HG03108 (cell line): ENCODE results near the gene ITPRIPL2.

ENCODE experiments used
- ATAC-seq: cut with Tn5 transposase; IDR thresholded peaks from one replicate; pipeline ENCODE4 v1.9.1; 2021; ENCODE audit warnings: moderate library complexity; ENCODE audit not compliant: unreplicated experiment

Gene ITPRIPL2

DNA sequence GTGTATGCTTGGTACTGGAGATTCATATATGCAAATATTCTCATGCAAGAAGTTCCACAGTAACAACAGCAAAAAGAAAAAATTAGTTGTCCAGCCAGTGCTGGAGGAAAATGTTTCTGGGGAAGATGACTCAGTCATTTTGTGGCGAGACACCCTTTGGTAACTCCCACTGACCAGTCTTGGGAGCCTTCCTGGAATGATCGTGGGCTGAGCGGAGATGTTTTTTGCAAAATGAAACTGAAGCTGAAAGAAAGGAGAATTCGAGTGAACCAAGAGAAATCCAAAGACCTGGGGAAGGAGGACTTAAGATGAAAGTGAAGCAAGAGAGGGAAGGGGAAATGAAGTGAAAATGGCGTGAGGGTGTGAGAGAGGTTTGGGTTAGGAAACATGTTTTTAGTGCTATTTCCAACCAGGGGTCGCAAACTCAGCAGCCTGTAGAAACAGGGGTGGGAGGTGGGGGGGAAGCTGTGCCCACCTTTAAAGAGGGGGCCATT lies 5.2 kb downstream of the ITPRIPL2 start:
- no peak for ATAC-seq

DNA sequence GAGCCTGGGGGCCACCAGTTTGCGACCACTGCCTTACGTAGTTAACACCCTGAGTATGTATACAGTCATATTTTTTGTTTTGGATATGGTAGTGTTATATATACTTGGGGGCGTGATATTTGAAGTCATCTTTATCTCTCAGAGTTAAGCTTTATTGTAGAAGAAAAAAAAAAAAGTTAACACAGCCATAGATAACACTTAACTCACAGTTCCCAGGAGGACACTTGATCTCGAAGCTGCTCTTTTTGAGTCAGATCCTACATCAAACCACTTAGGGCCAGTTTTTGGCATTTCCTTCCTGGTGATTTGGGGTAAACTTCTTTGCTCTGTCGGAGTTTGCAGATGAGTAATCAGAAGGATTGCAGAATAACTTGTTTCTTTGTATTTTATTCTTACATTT lies 5.8 kb downstream of the ITPRIPL2 start:
- ATAC-seq = no peak

DNA sequence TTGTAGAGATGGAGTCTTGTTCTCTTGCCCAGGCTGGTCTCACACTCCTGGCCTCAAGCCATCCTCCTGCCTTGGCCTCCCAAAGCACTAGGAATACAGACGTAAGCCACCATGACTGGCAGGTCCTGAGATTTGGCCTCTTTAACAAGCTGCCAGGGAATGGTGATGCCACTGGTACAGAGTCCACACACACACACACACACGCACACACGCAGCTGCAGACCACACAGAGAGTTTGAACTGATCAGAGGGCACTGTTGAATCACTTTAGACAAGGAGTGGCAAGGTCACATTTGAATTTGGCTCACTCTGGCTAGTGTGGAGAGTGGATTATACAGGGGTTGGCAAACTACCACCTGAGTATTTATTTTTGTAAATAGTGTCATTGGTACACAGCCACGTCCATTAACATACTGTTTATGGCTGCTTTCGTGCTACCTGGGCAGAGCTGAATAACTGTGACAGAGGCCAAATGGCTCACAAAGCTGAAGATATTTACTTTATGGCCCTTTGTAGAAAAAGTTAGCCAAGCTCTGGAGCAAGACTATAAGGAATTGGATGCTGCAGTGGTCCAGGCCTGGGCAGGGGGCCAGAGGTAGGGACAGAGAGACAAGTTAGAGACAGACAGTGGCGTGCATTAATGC lies 9.9 kb downstream of the ITPRIPL2 start:
- ATAC-seq = no peak

DNA sequence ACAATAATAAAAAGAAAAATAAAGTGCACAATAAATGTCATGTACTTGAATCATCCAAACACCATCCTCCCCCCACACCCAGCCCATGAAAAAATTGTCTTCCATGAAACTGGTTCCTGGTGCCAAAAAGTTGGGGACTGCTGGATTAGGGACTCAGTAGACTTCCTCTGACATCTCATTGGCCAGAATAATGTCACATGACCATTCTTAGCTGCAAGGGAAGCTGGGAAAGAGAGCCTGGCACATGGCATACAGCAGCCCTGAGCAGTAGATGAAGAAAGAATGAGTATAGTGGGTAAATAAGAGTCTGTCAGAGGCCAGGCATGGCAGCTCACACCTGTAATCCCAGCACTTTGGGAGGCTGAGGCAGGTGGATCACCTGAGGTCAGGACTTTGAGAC lies 12.5 kb downstream of the ITPRIPL2 start:
- no peak for ATAC-seq

DNA sequence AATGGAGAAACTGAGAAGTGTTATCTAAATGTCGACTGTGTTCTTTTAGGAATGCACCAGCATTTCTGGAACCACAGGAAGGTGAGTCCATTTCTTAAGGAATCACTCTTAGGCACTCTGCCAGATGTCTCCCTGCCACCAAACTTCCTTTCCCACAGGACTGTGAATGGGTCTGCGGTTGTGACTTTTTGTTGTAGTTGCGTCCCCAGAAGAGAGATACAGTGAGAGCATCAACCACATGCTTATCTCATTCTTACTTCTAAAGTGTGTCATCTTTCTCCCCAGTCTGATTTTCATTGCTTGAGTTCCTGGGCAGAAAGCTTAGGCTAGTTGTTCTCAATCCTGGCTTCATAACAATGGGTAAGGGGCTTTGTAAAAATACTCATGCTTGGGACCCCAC lies 13.4 kb downstream of the ITPRIPL2 start:
- ATAC-seq = peak; percentile 22

DNA sequence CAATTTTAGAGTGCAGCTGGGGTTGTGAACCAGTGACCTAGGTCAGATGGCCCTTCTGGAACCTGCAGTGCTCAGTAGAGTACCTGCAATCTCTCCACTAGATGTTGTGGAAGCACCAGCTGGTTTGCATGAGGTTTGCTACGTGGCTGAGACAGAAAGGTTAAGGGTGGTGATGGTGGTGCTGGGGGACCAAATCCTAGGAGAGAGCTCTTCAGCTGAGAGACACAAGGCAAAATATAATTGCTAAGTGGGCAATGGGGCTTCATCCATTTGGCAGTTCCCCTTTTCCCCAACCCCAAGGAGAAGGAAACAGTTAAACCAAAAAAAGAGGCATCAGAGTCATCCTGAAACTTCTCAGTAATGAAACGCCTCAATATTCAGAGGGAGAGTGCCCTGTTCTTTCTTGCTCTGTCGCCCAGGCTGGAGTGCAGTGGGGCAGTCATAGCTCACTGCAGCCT lies 13.9 kb downstream of the ITPRIPL2 start:
- peak; percentile 56 for ATAC-seq

DNA sequence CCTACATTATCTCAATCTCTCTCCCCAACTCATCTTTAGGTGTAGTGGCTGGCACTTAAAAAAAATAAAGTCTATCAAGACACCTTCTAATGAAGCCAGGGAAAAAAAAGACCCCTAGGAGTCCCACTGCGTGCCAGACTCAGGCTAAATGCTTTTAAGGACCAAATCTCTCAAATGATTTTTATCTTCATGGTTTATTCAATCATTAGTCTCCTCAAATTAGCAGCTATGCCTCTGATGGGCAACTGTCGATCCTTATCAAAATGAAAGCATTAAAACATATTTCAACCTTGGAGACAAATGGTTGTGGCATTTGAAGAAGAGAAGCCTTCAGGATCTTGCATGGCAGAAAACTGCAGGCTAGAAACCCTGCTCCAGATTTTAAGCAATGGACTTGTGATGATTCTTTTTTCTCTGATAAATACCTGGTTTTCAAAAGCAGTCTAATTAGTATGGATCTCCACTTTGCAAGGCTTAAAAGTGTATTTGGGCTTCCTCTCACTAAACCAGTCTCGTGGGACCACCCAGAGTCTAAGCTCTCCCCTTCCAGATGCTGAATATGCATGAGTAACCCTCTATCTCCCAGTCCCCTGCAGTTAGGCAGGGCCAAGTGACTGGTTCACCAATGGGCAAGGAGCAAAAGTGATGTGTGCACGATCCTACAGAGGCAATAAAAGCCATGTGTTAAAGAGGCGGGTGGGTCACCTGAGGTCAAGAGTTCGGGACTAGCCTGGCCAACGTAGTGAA lies 14.9 kb downstream of the ITPRIPL2 start:
- ATAC-seq = no peak

DNA sequence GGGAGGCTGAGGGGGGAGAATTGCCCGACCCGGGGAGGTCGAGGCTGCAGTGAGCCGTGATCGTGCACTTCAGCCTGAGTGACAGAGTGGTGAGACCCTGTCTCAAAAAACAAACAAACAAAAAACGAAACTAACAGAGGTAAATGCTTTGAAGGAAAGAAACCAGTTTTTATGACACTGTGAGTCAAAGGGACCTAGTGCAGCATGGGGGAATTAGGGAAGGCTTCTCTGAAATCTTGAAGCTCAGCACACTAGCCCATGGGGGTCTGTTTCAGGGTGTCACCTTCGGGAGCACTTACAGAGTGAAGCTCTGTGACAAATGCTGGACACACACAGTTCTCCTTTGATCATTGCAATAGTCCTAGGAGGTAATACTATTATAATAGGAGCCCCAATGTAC lies 16.6 kb downstream of the ITPRIPL2 start:
- ATAC-seq = no peak

DNA sequence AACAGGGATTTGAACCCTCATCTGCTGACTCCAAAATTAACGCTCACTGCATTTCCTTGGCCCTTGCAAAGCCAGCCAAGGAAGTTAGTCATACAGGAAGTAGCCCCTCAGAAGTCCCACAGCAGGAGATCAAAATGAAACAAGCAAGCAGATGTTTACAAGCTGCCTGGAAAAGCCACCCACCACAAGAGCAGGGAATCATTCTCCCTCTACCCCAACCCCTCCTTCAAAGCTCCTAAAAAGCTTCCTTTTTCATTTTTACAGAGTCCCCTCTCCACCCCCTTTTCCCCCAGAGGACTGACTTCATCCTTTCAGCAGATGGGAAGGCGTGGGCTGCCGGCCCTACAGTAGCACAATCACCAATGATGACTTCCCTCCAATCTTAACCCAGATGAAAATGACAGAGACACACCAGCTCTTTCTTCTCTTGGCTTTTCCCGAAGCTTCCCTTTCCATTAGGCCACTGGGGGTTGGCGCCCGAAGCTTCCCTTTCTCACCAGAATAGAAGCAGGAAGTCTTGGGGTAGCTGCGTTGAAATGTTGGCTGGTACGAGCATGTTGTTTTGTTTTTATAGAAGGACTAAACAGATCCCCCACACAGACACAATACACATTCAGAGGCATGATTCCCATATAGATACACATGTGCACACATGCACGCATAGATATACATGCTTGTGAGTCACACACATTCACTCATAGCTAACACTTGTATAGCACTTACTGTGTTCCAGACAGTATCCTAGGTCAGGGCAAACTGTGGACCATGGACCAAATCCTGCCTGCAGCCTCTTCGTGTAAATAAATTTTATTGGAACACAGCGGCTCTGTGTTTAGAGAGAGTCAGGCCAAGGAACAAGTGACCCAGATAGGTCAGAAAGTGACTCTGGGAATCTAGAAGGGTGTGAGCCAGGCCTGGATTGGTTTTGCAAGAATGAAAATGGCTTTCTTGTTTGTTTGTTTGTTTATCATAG lies 17.4 kb downstream of the ITPRIPL2 start:
- ATAC-seq = no peak

DNA sequence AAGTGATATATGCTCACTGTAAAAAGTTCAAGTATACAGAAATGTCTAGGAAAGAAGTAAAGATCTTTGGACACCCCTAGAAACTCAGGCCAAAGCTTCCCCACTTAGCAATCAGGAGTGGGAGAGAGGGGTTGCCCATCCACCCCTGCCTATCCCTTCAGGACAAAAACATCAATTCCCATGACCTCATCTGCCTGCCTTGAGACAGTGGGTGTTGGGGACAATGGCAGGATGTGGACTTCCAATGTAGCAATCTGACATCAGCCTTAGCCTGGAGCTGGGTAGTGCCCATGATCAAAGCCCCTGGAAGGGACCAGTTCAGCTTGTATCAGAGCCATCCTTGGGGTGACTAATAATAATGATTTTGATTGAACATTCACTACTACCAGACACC lies 18.1 kb downstream of the ITPRIPL2 start:
- no peak for ATAC-seq

DNA sequence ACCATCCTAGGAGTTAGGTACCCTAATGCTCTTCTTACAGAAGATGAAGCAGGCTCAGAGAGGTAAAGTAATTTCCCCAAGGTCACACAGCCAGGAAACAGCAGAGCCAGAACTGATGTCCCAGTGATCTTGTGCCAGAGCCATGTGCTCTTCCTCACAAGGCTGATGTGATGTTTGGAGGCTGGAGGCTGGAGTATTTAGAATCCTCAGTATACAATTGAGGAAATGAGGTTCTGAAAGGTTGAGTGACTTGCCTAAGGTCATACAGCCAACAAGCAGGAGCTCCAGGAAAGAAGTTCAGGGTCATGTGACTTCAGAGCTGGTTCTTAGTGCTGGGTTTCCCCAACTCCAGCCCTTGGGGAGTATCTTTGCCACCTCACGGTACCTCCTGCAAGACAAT lies 18.5 kb downstream of the ITPRIPL2 start:
- ATAC-seq = no peak

DNA sequence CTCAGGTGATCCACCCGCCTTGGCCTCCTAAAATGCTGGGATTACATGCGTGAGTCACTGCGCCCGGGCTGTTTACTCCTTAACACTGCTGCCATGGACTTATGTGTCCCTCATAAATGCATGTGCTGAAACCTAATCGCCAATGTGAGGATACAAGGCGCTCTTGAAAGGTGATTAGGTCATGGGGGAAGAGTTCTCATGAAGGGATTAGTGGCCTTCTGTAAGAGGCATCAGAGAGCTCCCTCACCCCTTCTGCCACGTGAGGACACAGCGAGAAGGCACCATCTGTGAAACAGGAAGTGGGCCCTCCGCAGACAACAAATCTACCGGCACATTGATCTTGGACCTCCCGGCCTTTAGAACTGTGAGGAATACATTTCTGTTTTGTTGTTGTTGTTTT lies 19.1 kb downstream of the ITPRIPL2 start:
- no peak for ATAC-seq

DNA sequence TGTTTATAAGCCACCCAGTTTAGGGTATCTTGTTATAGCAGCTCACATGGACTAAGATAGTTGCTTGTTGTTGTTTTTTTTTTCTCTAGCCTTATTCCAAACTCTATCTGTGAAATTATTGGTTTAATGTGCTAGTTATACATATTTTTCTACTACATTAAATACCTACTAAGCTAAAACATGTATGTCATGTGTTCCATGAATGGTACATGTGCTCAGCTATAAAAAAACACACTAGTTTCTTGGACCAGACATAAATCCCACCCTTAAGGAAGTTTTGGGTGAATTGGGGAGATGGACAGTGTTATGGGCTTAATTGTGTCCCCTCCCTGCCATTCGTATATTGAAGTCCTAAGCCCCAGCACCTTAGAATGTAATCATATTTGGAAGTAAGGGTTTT lies 19.8 kb downstream of the ITPRIPL2 start:
- no peak for ATAC-seq

DNA sequence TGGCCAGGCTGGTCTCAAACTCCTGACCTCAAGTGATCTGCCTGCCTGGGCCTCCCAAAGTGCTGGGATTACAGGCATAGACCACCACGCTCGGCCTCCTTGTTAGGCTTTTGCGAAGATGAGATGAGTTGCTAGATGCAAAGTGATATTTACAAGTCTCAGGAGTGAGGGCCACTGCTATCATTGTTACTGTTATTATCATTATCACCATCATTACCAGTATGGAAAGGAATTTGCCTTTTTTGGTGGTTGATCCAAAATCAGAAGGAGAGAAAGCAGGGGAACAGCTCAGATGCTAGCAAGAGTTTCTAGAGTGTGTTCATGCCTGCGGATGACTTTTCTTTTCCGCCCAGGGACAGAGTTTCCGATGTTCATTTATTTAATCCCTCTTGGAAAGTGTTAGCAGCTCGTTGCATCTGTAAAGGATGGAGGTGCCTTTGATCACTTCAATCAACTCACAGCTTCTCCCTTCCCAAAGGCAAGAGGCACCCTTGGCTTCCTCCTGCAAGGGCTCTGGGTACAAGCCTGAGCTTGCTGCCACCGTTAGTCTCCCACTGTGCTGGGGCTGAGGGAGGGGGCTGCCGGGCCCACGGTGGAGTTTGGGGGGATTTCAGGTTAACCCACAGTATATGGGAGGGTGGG lies 21.6 kb downstream of the ITPRIPL2 start:
- no peak for ATAC-seq

DNA sequence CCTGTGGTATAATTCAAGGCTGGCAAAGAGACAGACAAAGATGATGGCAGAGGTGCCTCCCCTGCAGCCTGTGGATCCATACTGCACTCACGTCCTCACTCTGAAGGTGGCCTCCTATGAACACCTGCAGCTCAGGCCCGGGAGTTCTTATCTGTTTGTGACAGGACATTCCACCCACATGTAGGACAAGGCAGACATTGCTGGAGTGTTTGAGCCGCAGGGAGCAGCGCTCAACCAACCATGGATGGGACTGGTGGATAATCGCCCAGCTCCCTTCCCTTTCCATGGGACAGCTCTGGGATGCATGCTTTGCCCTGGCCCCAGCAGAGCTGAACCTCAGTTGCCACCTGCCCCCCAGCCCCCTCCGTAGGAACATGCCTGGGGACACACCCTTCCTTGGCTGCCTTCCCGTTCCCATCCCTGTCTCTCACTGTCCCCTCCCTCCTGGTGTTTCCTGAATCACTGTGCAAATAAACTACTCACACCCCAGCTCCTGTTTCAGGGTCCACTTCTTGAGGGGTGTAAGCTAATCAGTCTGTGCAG lies 22.2 kb downstream of the ITPRIPL2 start:
- no peak for ATAC-seq

DNA sequence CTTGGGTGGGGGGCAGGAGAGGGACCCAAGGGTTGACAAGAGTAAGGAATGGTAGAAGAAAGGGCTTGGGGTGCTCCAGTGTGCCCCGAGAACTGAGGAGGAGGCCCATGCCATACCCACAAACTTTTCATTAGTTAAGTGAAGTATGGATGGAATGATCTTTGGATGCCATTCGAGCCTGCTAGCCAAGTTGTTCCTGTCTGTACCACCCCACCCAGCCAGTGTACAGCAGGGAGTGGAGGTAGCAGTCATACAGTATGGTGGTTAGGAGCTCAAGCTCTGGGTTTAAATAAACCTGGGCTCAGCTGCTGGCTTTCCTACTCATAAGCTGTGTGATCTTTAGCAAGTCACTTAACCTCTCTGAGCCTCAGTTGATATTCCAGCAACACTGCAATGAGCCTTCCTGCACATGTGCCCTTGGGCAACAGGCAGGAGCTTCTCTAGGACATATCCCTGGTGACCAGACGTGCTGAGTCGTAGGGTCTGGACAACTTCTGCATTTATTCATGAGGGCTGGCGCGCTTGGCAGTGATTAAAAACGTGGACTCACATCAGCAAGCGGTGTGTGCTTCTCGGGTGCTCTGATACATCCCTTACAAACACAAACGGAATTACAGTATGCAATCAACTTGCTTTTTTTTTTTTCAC lies 22.9 kb downstream of the ITPRIPL2 start:
- no peak for ATAC-seq

DNA sequence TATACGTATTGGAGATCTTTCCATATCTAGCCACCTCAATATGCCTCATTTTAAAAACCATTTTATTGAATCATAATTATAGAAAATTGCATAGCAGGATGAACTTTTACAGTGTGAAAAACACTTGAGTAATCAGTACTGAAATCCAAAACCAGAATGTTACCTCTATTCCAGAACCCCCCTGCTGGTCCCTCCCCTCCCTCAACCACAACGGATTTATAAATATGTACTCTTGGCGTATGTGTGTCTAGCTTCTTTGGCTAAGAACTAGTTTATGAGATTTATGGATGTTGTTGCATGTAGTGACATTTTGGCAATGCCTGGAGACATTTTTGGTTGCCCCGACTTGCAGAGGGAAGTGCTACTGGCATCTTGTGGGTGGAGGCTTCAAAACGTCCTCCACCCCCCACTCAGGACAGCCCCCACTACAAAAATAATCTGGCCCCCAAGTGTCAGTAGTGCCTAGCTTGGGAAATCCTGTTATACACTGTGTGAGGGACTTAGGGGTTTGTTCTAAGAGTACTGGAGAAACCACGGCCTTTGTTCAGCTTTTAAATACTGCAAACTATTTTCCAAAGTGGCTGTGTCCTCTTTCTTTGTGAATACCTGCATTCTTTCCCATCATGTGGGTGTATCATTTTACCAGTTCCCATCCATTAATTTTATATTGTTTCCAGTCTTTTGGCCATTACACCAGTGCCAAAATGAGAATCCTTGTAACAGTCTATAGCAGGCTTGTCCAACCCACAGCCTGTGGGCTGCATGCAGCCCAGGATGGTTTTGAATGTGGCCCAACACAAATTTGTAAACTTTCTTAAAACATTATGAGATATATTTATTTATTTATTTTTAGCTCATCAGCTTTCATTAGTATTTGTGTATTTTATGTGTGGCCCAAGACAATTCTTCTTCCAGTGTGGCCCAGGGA lies 23.7 kb downstream of the ITPRIPL2 start:
- ATAC-seq = no peak

DNA sequence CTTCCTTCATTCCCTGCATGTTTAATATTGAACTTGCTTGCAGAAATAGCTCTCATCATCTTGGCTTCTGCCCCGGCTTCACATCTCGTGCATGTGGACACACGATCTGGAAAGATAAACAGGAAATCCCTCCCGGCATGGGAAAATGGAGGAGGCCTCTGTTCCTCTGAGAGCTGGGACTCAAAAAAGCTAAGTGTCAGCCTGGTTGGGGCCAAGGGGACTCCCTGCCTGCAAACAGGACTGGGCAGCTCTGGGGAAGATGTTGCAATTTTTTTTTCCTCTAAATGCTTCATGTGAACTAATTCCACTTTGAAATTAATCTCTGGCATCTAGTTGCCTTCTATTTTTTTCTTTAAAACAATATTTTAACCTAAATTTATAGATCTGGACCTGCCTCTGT lies 24.8 kb downstream of the ITPRIPL2 start:
- ATAC-seq = no peak
